Fibroblast of mammary gland (primary cell): ENCODE results near the gene DUS1L.

Experiments used
- DNase-seq: peaks from one replicate; pipeline ENCODE4 v3.0.0-alpha.2; 2010; ENCODE audit warnings: low read depth
- H3K4me3 ChIP-seq: 2 replicates; pipeline ENCODE4 v1.5.1; 2011; ENCODE audit warnings: low read depth, mild to moderate bottlenecking, low read length, moderate library complexity; ENCODE audit not compliant: control insufficient read depth
- TF ChIP-seq, protein P1 (sequence below): conservative IDR thresholded peaks from 2 replicates; pipeline ENCODE4 v1.5.1; 2011; ENCODE audit warnings: low read depth, low read length, inconsistent platforms; ENCODE audit not compliant: control insufficient read depth, insufficient read depth

The DUS1L gene

DNA sequence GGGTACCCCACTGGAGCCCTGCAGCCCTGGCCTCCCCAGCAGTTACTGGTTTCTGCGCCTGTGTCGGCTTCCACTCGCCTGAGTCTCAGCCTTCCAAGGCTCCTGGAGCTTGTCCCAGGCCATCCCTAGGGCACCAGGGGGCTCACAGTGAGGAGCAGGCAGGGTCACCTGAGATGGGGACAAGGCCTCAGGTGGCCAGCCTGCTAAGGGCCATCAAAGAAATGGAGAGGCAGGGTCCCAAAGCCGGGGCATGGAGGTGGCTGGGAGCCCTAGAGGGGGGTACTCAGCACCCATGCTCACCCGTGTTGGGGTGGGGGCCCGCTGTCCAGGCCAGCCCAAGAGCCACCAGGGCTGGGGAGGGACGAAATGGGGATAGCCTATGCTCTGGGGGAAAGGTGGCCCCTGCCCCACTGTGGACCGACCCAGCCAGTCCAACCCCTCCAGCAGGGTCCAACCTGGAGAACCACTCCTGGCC, 31.1 kb upstream of the DUS1L start:
- TF ChIP-seq, protein P1, sequence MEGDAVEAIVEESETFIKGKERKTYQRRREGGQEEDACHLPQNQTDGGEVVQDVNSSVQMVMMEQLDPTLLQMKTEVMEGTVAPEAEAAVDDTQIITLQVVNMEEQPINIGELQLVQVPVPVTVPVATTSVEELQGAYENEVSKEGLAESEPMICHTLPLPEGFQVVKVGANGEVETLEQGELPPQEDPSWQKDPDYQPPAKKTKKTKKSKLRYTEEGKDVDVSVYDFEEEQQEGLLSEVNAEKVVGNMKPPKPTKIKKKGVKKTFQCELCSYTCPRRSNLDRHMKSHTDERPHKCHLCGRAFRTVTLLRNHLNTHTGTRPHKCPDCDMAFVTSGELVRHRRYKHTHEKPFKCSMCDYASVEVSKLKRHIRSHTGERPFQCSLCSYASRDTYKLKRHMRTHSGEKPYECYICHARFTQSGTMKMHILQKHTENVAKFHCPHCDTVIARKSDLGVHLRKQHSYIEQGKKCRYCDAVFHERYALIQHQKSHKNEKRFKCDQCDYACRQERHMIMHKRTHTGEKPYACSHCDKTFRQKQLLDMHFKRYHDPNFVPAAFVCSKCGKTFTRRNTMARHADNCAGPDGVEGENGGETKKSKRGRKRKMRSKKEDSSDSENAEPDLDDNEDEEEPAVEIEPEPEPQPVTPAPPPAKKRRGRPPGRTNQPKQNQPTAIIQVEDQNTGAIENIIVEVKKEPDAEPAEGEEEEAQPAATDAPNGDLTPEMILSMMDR = no peak
- DNase-seq = no peak
- peak overlapping the region; percentile 77 for H3K4me3 ChIP-seq

GRCh38 chr17:82095777-82096708, 30.4 kb upstream of the DUS1L start:
- H3K4me3 ChIP-seq = peak overlapping the region; percentile 77
- TF ChIP-seq, protein P1 = no peak
- DNase-seq = no peak

- no peak for DNase-seq
- H3K4me3 ChIP-seq = peak overlapping the region; percentile 77
- TF ChIP-seq, protein P1 = no peak
These were observed 29.6 kb upstream of the DUS1L start for GRCh38 chr17:82094931-82095776.

DNA sequence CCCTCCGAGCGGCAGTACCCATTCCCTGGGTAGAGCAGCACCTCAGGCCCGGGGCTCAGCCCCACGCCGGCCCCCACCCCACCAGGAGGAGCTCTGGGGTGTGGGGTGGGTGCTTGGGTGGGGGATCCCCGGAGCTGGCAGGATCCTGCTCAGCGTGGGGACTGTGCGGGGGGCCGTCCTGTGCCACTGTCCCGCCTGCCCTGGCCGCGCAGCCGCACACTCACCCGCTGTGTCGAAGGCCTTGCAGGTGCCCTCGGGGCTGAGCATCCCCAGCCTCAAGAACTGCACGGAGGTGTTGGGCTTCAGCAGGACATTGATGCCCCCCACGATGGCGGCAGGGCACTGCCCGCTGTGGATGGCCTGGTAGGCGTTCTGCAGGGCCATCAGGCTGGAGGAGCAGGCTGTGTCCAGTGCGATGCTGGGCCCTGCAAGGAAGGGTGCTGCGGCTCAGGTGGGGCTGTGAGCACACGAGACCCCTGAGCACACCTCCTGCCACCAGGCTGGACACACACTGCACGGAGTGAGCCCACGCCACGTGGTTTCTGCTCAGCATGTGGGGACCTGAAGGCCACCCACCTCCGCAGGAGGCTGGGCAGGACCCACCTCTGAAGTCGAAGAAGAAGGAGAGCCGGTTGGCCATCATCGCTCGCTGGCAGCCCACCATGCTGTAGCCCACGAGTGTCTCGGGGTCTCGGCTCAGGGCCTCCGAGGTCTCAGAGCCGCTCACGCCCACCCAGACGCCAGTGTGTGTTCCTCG, 27.6 kb upstream of the DUS1L start:
- TF ChIP-seq, protein P1 = no peak
- H3K4me3 ChIP-seq = no peak overlapping the region

DNA sequence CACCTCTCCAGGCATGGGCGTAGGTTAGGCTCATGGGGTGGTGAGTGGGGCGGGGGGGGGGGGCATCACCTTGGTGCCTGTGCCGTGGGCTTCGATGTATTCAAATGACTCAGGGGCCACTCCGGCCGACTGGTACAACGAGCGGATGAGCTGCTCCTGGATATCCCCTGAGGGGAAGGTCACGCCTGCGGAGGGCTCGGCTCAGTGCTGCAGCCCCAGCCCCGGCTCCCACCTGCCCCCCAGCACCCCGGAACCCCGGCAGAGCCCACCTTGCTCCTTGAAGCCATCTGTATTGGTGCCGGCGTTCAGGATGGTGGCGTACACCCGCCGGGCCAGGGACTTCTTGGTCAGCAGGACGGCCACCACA, 27.0 kb upstream of the DUS1L start:
- no peak overlapping the region for H3K4me3 ChIP-seq
- TF ChIP-seq, protein P1 = no peak
- DNase-seq = no peak

More for the DNA sequence above, 27.6 kb upstream of the DUS1L start:
- no peak for DNase-seq

DNA sequence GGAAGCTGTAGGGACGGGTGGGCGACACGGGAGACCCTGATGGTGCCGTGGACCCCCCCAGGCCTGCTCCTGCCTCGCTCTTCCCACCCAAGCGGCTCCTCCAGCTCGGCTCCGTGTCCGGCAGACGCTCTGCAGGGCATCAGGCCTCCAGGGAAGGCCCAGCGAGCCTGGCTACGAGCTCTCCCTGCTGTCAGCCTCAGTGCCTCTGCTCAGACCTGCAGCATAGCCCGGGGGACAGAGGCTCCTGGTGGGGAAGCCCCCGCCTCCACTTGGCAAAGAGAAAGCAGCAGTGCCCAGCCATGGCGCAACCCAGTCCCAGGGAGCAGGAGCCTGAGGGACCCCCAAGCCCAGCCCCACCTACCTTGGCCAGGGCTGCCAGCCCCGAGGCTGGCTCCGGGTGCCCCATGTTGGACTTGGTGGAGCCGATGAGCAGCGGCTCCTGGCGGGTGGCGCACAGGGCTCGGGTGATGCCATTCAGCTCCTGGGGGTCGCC, 26.5 kb upstream of the DUS1L start:
- DNase-seq = no peak
- no peak overlapping the region for H3K4me3 ChIP-seq
- TF ChIP-seq, protein P1 = no peak
